Measurements from ENCODE around the gene GYG2. TPM values are rescaled to one million over a fixed set of nuclear protein-coding genes. Genes with fewer than 3 reads are reported as not detected.

Gene GYG2
- total RNA-seq, 1 experiment from 2014 or later = 1.7 TPM

GRCh38 chrX:2785538-2785937 is 43.2 kb upstream of the GYG2 start:
- CTCF ChIA-PET = no interaction called here

GRCh38 chrX:2788980-2789379 is 39.8 kb upstream of the GYG2 start:
- Histone ChIP-seq H4K20me1 (ENCODE audit: insufficient read depth) (no peaks in the 10 kb centered on the region), H3K4me1 (replicated peaks; ENCODE audit: insufficient read depth) (no peaks in the 10 kb centered on the region), H3K4me3 (no peak overlapping the region), H3F3A (ENCODE audit: insufficient read depth, low read depth) (no peaks in the 10 kb centered on the region), H3K9me3 (ENCODE audit: insufficient read depth, low read depth) (no peaks in the 10 kb centered on the region), H3K36me3 (ENCODE audit: low read depth) (no peaks in the 10 kb centered on the region), H3K9me2 (ENCODE audit: insufficient read depth) (no peaks in the 10 kb centered on the region), H3K79me2 (ENCODE audit: low read depth) (no peaks in the 10 kb centered on the region), H3K27me3 (ENCODE audit: insufficient read depth, low read depth) (no peaks in the 10 kb centered on the region), H3K4me2 (no peak overlapping the region), H2AFZ (no peak overlapping the region), H3K27ac (no peak overlapping the region)
- intact Hi-C loops (cut with micrococcal nuclease; ENCODE audit: unreplicated experiment) = no loop called here
- ChIA-PET CTCF (no interaction called here), POLR2A (ENCODE audit: unreplicated experiment) (no interaction called here)
- BruUV-seq (replicated peaks) = no TSS peak
- no peak for TF ChIP-seq EZH2 (IDR thresholded peaks at IDR 0.05; ENCODE audit: low read depth)
- no peak for DNase-seq

More at GRCh38 chrX:2785538-2785937, 43.2 kb upstream of the GYG2 start:
- Histone ChIP-seq H3K9me3 (ENCODE audit: insufficient read depth, low read depth) (no peaks in the 10 kb centered on the region), H3F3A (ENCODE audit: insufficient read depth, low read depth) (no peaks in the 10 kb centered on the region), H3K27me3 (ENCODE audit: insufficient read depth, low read depth) (no peaks in the 10 kb centered on the region), H3K27ac (no peak overlapping the region), H3K4me3 (no peak overlapping the region), H4K20me1 (ENCODE audit: insufficient read depth) (no peaks in the 10 kb centered on the region), H3K79me2 (ENCODE audit: low read depth) (no peaks in the 10 kb centered on the region), H3K4me1 (replicated peaks; ENCODE audit: insufficient read depth) (no peaks in the 10 kb centered on the region), H3K4me2 (no peak overlapping the region), H2AFZ (no peak overlapping the region), H3K9me2 (ENCODE audit: insufficient read depth) (no peaks in the 10 kb centered on the region), H3K36me3 (ENCODE audit: low read depth) (no peaks in the 10 kb centered on the region)
- no peak for DNase-seq
- BruUV-seq (replicated peaks) = no TSS peak
- intact Hi-C loops (cut with micrococcal nuclease; ENCODE audit: unreplicated experiment) = no loop called here
- TF ChIP-seq CTCF (conservative IDR thresholded peaks at IDR 0.05) (no peak), EZH2 (IDR thresholded peaks at IDR 0.05; ENCODE audit: low read depth) (no peak)
- POLR2A ChIA-PET (ENCODE audit: unreplicated experiment) = no interaction called here

GRCh38 chrX:2789569-2789968 is 39.2 kb upstream of the GYG2 start:
- POLR2A ChIA-PET (ENCODE audit: unreplicated experiment) = no interaction called here
- Histone ChIP-seq H4K20me1 (ENCODE audit: insufficient read depth) (no peaks in the 10 kb centered on the region), H3K9me3 (ENCODE audit: insufficient read depth, low read depth) (no peaks in the 10 kb centered on the region), H3K36me3 (ENCODE audit: low read depth) (no peaks in the 10 kb centered on the region), H3K27me3 (ENCODE audit: insufficient read depth, low read depth) (no peaks in the 10 kb centered on the region), H3K4me2 (no peak overlapping the region), H3K9me2 (ENCODE audit: insufficient read depth) (no peaks in the 10 kb centered on the region), H3K79me2 (ENCODE audit: low read depth) (no peaks in the 10 kb centered on the region), H3K4me3 (no peak overlapping the region), H3F3A (ENCODE audit: insufficient read depth, low read depth) (no peaks in the 10 kb centered on the region), H3K4me1 (replicated peaks; ENCODE audit: insufficient read depth) (no peaks in the 10 kb centered on the region), H2AFZ (no peak overlapping the region), H3K27ac (no peak overlapping the region)
- CTCF ChIA-PET = no interaction called here
- no TSS peak for BruUV-seq (replicated peaks)
- DNase-seq = no peak
- TF ChIP-seq EZH2 (IDR thresholded peaks at IDR 0.05; ENCODE audit: low read depth) = no peak
- intact Hi-C loops (cut with micrococcal nuclease; ENCODE audit: unreplicated experiment) = no loop called here

- Histone ChIP-seq H3K4me3 (no peak overlapping the region), H3K9me3 (ENCODE audit: insufficient read depth, low read depth) (no peaks in the 10 kb centered on the region), H3K79me2 (ENCODE audit: low read depth) (no peaks in the 10 kb centered on the region), H4K20me1 (ENCODE audit: insufficient read depth) (no peaks in the 10 kb centered on the region), H3K4me1 (replicated peaks; ENCODE audit: insufficient read depth) (no peaks in the 10 kb centered on the region), H3K27me3 (ENCODE audit: insufficient read depth, low read depth) (no peaks in the 10 kb centered on the region), H3K36me3 (ENCODE audit: low read depth) (no peaks in the 10 kb centered on the region), H3K4me2 (no peak overlapping the region), H2AFZ (no peak overlapping the region), H3F3A (ENCODE audit: insufficient read depth, low read depth) (no peaks in the 10 kb centered on the region), H3K27ac (no peak overlapping the region), H3K9me2 (ENCODE audit: insufficient read depth) (no peaks in the 10 kb centered on the region)
- intact Hi-C loops (cut with micrococcal nuclease; ENCODE audit: unreplicated experiment) = no loop called here
- no peak for TF ChIP-seq CTCF (conservative IDR thresholded peaks at IDR 0.05)
- TF ChIP-seq EZH2 (IDR thresholded peaks at IDR 0.05; ENCODE audit: low read depth) = no peak
- no peak for DNase-seq
- BruUV-seq (replicated peaks) = no TSS peak
- ChIA-PET CTCF (no interaction called here), POLR2A (ENCODE audit: unreplicated experiment) (no interaction called here)
Observed at GRCh38 chrX:2793752-2794151, 35.0 kb upstream of the GYG2 start.

All from PC-9 (cell line).